AG04450 (cell line): ENCODE results near the gene NDUFS8. TPM values are rescaled to one million over a fixed set of nuclear protein-coding genes. Genes with fewer than 3 reads are reported as not detected.

Experiments used
- CTCF ChIA-PET: fragments of 300-600, 350-600 bp; formaldehyde crosslinking; extraction: SDS; loops from one replicate; lab custom pipeline; 2022; ENCODE audit warnings: antibody characterized with exemption, inconsistent platforms; lab: Charles Lee
- POLR2A ChIA-PET: fragments of 350-600 bp; formaldehyde crosslinking; extraction: SDS; loops from one replicate; lab custom pipeline; 2021; ENCODE audit warnings: antibody characterized with exemption, inconsistent platforms; lab: Yijun Ruan, JAX
- DNase-seq: peaks from one replicate; pipeline ENCODE4 v3.0.0-alpha.2; 2011; ENCODE audit warnings: low read depth, low spot score
- H3K27ac ChIP-seq: one replicate; pipeline ENCODE4 v1.5.1; 2012; ENCODE audit warnings: low read depth, low read length, control low read depth
- H3K27me3 ChIP-seq: one replicate; pipeline ENCODE4 v1.6.0; 2012; ENCODE audit warnings: low read length; ENCODE audit not compliant: control insufficient read depth, insufficient read depth
- H3K4me3 ChIP-seq: 2 replicates; pipeline ENCODE4 v1.5.1; 2011; ENCODE audit warnings: mild to moderate bottlenecking, low read depth, low read length, control low read depth
- H3K9me3 ChIP-seq: 2 replicates; pipeline ENCODE4 v1.5.1; 2012; ENCODE audit warnings: low read length; ENCODE audit not compliant: control insufficient read depth, insufficient read depth
- CTCF ChIP-seq: IDR thresholded peaks from 2 replicates; pipeline ENCODE4 v1.5.1; 2011; ENCODE audit warnings: low read depth, low read length, control low read depth, inconsistent platforms
- polyA plus RNA-seq: library from polyadenylated mRNA; depleted of rRNA; stranded (reverse); fragments of >200 nt; gene quantifications from 2 replicates; pipeline ENCODE4 v1.2.3, GENCODE V29; 2011

NDUFS8 gene
- polyA plus RNA-seq, 1 experiment, result 42.5 TPM

GRCh38 chr11:68032997-68033707 lies 2.7 kb downstream of the NDUFS8 start:
- H3K9me3 ChIP-seq, result peaks cover 8% of the 10 kb centered on the region
- no peak overlapping the region for H3K27ac ChIP-seq
- H3K4me3 ChIP-seq, result no peak overlapping the region
- ChIA-PET POLR2A (no interaction called here), CTCF (no interaction called here)
- no peaks in the 10 kb centered on the region for H3K27me3 ChIP-seq
- DNase-seq, result no peak
- TF ChIP-seq CTCF, result no peak

GRCh38 chr11:68033708-68034045 lies 3.2 kb downstream of the NDUFS8 start:
- no peak for TF ChIP-seq CTCF
- Histone ChIP-seq H3K9me3 (peaks cover 8% of the 10 kb centered on the region), H3K4me3 (no peak overlapping the region), H3K27me3 (no peaks in the 10 kb centered on the region), H3K27ac (no peak overlapping the region)
- ChIA-PET CTCF (no interaction called here), POLR2A (no interaction called here)
- no peak for DNase-seq

GRCh38 chr11:68035266-68035876 lies 4.9 kb downstream of the NDUFS8 start:
- Histone ChIP-seq H3K27ac (no peak overlapping the region), H3K9me3 (no peaks in the 10 kb centered on the region; the same call in 1 of the 2 replicates), H3K27me3 (no peaks in the 10 kb centered on the region), H3K4me3 (no peak overlapping the region)
- DNase-seq, result no peak
- POLR2A ChIA-PET, result interaction anchor here (0.7 to 0.9 kb wide), 2 partner anchors 25 to 176 kb away, joined by 3 to 8 read pairs; partner anchors contain the start of gene ALDH3B1
- no peak for TF ChIP-seq CTCF
- CTCF ChIA-PET, result no interaction called here

- H3K9me3 ChIP-seq, result no peaks in the 10 kb centered on the region; the same call in 1 of the 2 replicates
- H3K27ac ChIP-seq, result no peak overlapping the region
- no peaks in the 10 kb centered on the region for H3K27me3 ChIP-seq
- no peak for DNase-seq
- ChIA-PET POLR2A (interaction anchor here (0.9 kb wide), 1 partner anchor 26 kb away, joined by 3 read pairs; the partner anchor contains the start of gene ALDH3B1), CTCF (no interaction called here)
- no peak overlapping the region for H3K4me3 ChIP-seq
- no peak for TF ChIP-seq CTCF
These were observed 5.7 kb downstream of the NDUFS8 start for GRCh38 chr11:68036141-68036716.

GRCh38 chr11:68036717-68037239 lies 6.3 kb downstream of the NDUFS8 start:
- H3K9me3 ChIP-seq, result no peaks in the 10 kb centered on the region; the same call in 1 of the 2 replicates
- H3K27ac ChIP-seq, result no peak overlapping the region
- ChIA-PET POLR2A (interaction anchor here (2.0 kb wide), 1 partner anchor 235 kb away, joined by 5 read pairs; the partner anchor contains the start of gene C11orf24), CTCF (no interaction called here)
- H3K4me3 ChIP-seq, result no peak overlapping the region
- no peaks in the 10 kb centered on the region for H3K27me3 ChIP-seq
- no peak for DNase-seq
- TF ChIP-seq CTCF, result no peak
